SK-N-MC (cell line): ENCODE results near the gene TBL1X.
A peak's percentile ranks its signal among the peaks of the same experiment; 100 is the strongest.

ENCODE experiments used
- DNase-seq: peaks from one replicate; pipeline ENCODE4 v3.0.0-alpha.2; 2011; ENCODE audit warnings: low read depth, low spot score
- H3K27ac ChIP-seq: fragments of 200-600 bp; sonication (generic); 2 replicates; pipeline ENCODE4 v1.5.1; 2016; ENCODE audit warnings: mixed run types
- H3K36me3 ChIP-seq: fragments of 200-600 bp; sonication (generic); 2 replicates; pipeline ENCODE4 v1.6.1; 2017; ENCODE audit warnings: antibody characterized with exemption, low read length, mixed read lengths; ENCODE audit not compliant: insufficient read depth
- H3K4me3 ChIP-seq: fragments of 200-600 bp; sonication (generic); 2 replicates; pipeline ENCODE4 v1.5.1; 2016
- H3K9ac ChIP-seq: fragments of 200-600 bp; sonication (generic); 2 replicates; pipeline ENCODE4 v1.8.0; 2017; ENCODE audit warnings: mixed run types, mixed read lengths; ENCODE audit not compliant: insufficient read length
- H3K9me3 ChIP-seq: fragments of 200-600 bp; sonication (generic); 2 replicates; pipeline ENCODE4 v1.6.1; 2017; ENCODE audit warnings: low read depth, mild to moderate bottlenecking, antibody characterized with exemption, low read length, moderate library complexity, mixed read lengths
- EZH2 ChIP-seq: fragments of 200-600 bp; sonication (generic); IDR thresholded peaks from one replicate; pipeline ENCODE4 v1.6.1; 2017; ENCODE audit warnings: antibody characterized with exemption
- FOXP2 ChIP-seq: optimal IDR thresholded peaks from 2 replicates; pipeline ENCODE3; 2011; ENCODE audit warnings: mild to moderate bottlenecking, moderate library complexity; ENCODE audit not compliant: insufficient read depth; ENCODE audit errors: extremely low read length, control extremely low read depth
- POLR2AphosphoS5 ChIP-seq: IDR thresholded peaks from 2 replicates; pipeline ENCODE4 v1.6.1; 2012; ENCODE audit warnings: mild to moderate bottlenecking, low read depth, low read length, borderline replicate concordance

The TBL1X gene

DNA sequence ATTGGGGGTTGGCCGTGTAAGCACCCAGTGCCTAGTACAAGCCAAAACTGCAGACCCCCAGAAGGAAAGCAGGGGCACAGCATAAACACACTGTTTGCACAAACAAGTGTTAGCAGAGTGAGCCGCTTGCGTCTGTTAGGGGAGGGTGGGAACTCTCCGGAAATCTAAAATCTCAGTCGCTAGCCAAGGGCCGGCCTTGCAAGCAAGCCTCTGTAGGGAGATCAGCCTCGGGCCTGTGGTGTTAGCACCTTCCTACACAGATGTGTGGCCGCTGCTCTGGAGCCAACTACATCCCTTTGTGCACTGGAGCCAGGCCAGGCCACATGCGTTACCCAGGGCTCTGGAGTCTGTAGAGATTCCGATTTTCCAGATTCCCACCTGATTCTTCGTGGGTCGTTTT, 233.7 kb downstream of the TBL1X start:
- no peak overlapping the region for H3K4me3 ChIP-seq
- TF ChIP-seq EZH2 (no peak), POLR2AphosphoS5 (no peak), FOXP2 (no peak)
- H3K9ac ChIP-seq: no peak overlapping the region
- H3K9me3 ChIP-seq: no peaks in the 10 kb centered on the region
- DNase-seq: no peak
- H3K36me3 ChIP-seq: no peaks in the 10 kb centered on the region; the same call in 1 of the 2 replicates
- H3K27ac ChIP-seq: no peak overlapping the region

DNA sequence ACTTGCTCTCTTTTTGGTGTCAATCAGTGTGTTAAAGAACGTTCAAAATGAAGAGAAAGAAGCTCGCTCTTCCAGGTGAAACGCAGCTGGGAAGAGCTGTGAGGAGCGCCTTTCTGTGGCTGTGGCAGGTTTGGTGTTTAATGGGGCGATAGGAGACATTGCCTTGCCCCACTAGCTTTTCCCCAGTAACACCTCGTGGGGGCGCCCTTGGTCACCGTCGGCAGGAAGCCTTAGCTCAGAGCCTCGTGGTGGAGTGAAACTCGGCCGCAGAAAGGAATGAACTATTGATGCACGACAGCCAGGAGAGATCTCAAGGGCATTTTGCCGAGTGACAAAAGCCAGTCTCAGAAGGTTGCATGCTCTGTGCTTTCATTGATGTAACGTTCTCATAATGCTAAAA, 235.7 kb downstream of the TBL1X start:
- no peak for DNase-seq
- H3K9me3 ChIP-seq: no peaks in the 10 kb centered on the region
- no peak overlapping the region for H3K4me3 ChIP-seq
- no peak overlapping the region for H3K9ac ChIP-seq
- H3K36me3 ChIP-seq: no peaks in the 10 kb centered on the region; the same call in 1 of the 2 replicates
- no peak overlapping the region for H3K27ac ChIP-seq
- TF ChIP-seq EZH2 (no peak), FOXP2 (no peak), POLR2AphosphoS5 (no peak)

DNA sequence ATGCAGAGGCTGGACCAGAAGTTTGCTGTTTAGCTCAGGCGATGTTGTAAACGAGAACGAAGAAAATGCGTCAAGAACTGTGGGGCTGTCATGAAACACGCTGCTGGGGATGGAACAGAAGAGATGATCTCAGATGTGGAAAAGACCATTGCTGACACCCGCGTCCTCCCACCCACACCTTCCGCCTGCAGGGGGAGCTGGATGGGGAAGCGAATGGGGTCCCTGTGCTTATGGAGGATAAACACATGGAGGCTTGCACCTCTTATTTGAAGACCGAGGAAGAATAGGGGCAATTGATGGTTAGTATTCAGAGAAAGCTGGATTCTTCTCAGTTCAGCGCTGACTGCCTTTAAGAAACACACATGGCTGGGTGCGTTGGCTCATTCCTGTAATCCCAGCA, 236.9 kb downstream of the TBL1X start:
- no peak for TF ChIP-seq POLR2AphosphoS5
- no peak for TF ChIP-seq FOXP2
- TF ChIP-seq EZH2: no peak
- Histone ChIP-seq H3K36me3 (no peaks in the 10 kb centered on the region; the same call in 1 of the 2 replicates), H3K9me3 (no peaks in the 10 kb centered on the region), H3K27ac (no peak overlapping the region), H3K4me3 (no peak overlapping the region), H3K9ac (no peak overlapping the region)
- no peak for DNase-seq

GRCh38 chrX:9703406-9703805, 238.5 kb downstream of the TBL1X start:
- Histone ChIP-seq H3K27ac (no peak overlapping the region), H3K36me3 (no peaks in the 10 kb centered on the region; the same call in 1 of the 2 replicates), H3K4me3 (no peak overlapping the region), H3K9ac (no peak overlapping the region), H3K9me3 (no peaks in the 10 kb centered on the region)
- DNase-seq: no peak
- TF ChIP-seq EZH2: no peak

GRCh38 chrX:9704876-9705465, 240.1 kb downstream of the TBL1X start:
- Histone ChIP-seq H3K9ac (no peak overlapping the region), H3K4me3 (no peak overlapping the region), H3K27ac (no peak overlapping the region), H3K36me3 (peaks cover 7% of the 10 kb centered on the region; the same call in 1 of the 2 replicates), H3K9me3 (no peaks in the 10 kb centered on the region)
- TF ChIP-seq EZH2 (no peak), FOXP2 (no peak), POLR2AphosphoS5 (no peak)
- no peak for DNase-seq

DNA sequence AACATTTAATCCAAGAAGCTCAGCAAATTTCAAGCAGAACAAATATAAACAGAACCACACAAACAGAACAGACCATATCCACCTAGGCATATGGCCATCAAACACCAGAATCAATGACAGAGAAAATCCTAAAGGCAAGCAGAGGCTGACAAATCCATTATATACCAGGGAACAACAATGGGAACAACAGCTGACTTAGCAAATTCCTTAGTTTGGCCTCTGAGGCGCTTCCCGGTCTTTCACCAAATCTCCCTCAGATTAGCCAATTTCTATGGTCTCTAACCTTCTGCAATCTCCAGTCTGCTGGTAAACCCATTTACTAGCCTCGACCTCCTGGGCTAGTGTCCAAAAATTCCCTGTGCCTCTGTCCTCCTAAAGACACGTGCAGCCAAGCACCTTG, 241.6 kb downstream of the TBL1X start:
- Histone ChIP-seq H3K36me3 (peaks cover 13% of the 10 kb centered on the region; the same call in 1 of the 2 replicates), H3K4me3 (no peak overlapping the region), H3K9ac (no peak overlapping the region), H3K9me3 (no peaks in the 10 kb centered on the region), H3K27ac (no peak overlapping the region)
- DNase-seq: no peak
- TF ChIP-seq POLR2AphosphoS5 (no peak), EZH2 (no peak), FOXP2 (no peak)

- Histone ChIP-seq H3K27ac (no peak overlapping the region), H3K4me3 (no peak overlapping the region), H3K9ac (no peak overlapping the region), H3K9me3 (no peaks in the 10 kb centered on the region), H3K36me3 (peaks cover 18% of the 10 kb centered on the region; the same call in 1 of the 2 replicates)
- TF ChIP-seq FOXP2 (no peak), EZH2 (no peak), POLR2AphosphoS5 (no peak)
- no peak for DNase-seq
These were observed 242.6 kb downstream of the TBL1X start for GRCh38 chrX:9707306-9708033.

- Histone ChIP-seq H3K27ac (no peak overlapping the region), H3K9me3 (no peaks in the 10 kb centered on the region), H3K9ac (no peak overlapping the region), H3K36me3 (peaks cover 18% of the 10 kb centered on the region; the same call in 1 of the 2 replicates), H3K4me3 (no peak overlapping the region)
- no peak for DNase-seq
- TF ChIP-seq EZH2 (no peak), POLR2AphosphoS5 (no peak), FOXP2 (no peak)
These were observed 243.2 kb downstream of the TBL1X start for GRCh38 chrX:9708086-9708485.

GRCh38 chrX:9708923-9709553, 244.2 kb downstream of the TBL1X start:
- Histone ChIP-seq H3K27ac (no peak overlapping the region), H3K9me3 (no peaks in the 10 kb centered on the region), H3K9ac (no peak overlapping the region), H3K36me3 (peaks cover 18% of the 10 kb centered on the region; the same call in 1 of the 2 replicates), H3K4me3 (no peak overlapping the region)
- peak; percentile 10 for DNase-seq
- TF ChIP-seq FOXP2: no peak
- no peak for TF ChIP-seq POLR2AphosphoS5
- TF ChIP-seq EZH2: no peak
